ENCODE results near the gene LIPC. TPM values are rescaled to one million over a fixed set of nuclear protein-coding genes. Genes with fewer than 3 reads are reported as not detected.

Gene LIPC
- total RNA-seq, 1 experiment from 2014 or later: not detected

GRCh38 chr15:58495891-58496408 lies 64.2 kb downstream of the LIPC start:
- Histone ChIP-seq H3K9ac (ENCODE audit: low read length) (no peak overlapping the region), H3K27ac (ENCODE audit: low read depth, low read length) (no peak overlapping the region), H3K4me2 (ENCODE audit: low read length) (no peak overlapping the region), H3K9me3 (ENCODE audit: control insufficient read depth in 1 of 2, insufficient read depth in 1 of 2, low read depth in 1 of 2, low read length in 2 of 2) (no peaks in the 10 kb centered on the region), H3K9me2 (ENCODE audit: insufficient read depth) (no peaks in the 10 kb centered on the region), H3K4me1 (ENCODE audit: control insufficient read depth in 1 of 2, insufficient read depth in 2 of 2, low read length in 2 of 2) (no peaks in the 10 kb centered on the region), H2AFZ (ENCODE audit: low read depth, low read length, poor library complexity, severe bottlenecking) (no peak overlapping the region), H3K4me3 (replicated peaks in 1 of 2; ENCODE audit: low read depth in 1 of 2, low read length in 2 of 2) (no peak overlapping the region), H4K20me1 (ENCODE audit: insufficient read depth) (no peaks in the 10 kb centered on the region), H3K36me3 (ENCODE audit: control insufficient read depth in 1 of 2, insufficient read depth in 2 of 2, low read length in 2 of 2) (no peaks in the 10 kb centered on the region), H3K27me3 (ENCODE audit: insufficient read depth, low read length) (no peaks in the 10 kb centered on the region), H3K79me2 (ENCODE audit: insufficient read depth, low read length) (no peaks in the 10 kb centered on the region)
- no TSS peak for BruUV-seq (replicated peaks)
- ChIA-PET POLR2A (no interaction called here), CTCF (no interaction called here), RAD21 (ENCODE audit: low non-redundant PET in 1 of 2, low total read pairs in 2 of 2, uncharacterized antibody in 2 of 2, unreplicated experiment in 2 of 2) (no interaction called here)
- intact Hi-C loops (cut with micrococcal nuclease): no loop called here
- ATAC-seq (no peak), DNase-seq (ENCODE audit: low read depth, low spot score) (no peak)
- TF ChIP-seq ZFX (IDR thresholded peaks at IDR 0.05) (no peak), CEBPB (IDR thresholded peaks at IDR 0.05; ENCODE audit: low read depth) (no peak), POLR2A (IDR thresholded peaks at IDR 0.05; ENCODE audit: borderline replicate concordance, extremely low read depth, insufficient read depth, insufficient read length) (no peak), MAX (IDR thresholded peaks at IDR 0.05) (no peak), CBX3 (IDR thresholded peaks at IDR 0.05; ENCODE audit: low read depth) (no peak), JUND (IDR thresholded peaks at IDR 0.05) (no peak), ELF1 (IDR thresholded peaks at IDR 0.05; ENCODE audit: borderline replicate concordance, low read depth) (no peak)

- TF ChIP-seq ELF1 (IDR thresholded peaks at IDR 0.05; ENCODE audit: borderline replicate concordance, low read depth) (no peak), POLR2A (IDR thresholded peaks at IDR 0.05; ENCODE audit: borderline replicate concordance, extremely low read depth, insufficient read depth, insufficient read length) (no peak)
- no peak overlapping the region for H3K27ac ChIP-seq (ENCODE audit: low read depth, low read length)
These were observed 65.4 kb downstream of the LIPC start for GRCh38 chr15:58497046-58497785.

More at GRCh38 chr15:58497046-58497785, 65.4 kb downstream of the LIPC start:
- intact Hi-C loops (cut with micrococcal nuclease): no loop called here
- H3K36me3 ChIP-seq (ENCODE audit: control insufficient read depth in 1 of 2, insufficient read depth in 2 of 2, low read length in 2 of 2): no peaks in the 10 kb centered on the region
- H3K4me1 ChIP-seq (ENCODE audit: control insufficient read depth in 1 of 2, insufficient read depth in 2 of 2, low read length in 2 of 2): no peaks in the 10 kb centered on the region
- POLR2A ChIA-PET: no interaction called here
- no TSS peak for BruUV-seq (replicated peaks)
- no peaks in the 10 kb centered on the region for H3K27me3 ChIP-seq (ENCODE audit: insufficient read depth, low read length)
- no peak for ATAC-seq
- CTCF ChIA-PET: no interaction called here
- H2AFZ ChIP-seq (ENCODE audit: low read depth, low read length, poor library complexity, severe bottlenecking): no peak overlapping the region
- H4K20me1 ChIP-seq (ENCODE audit: insufficient read depth): no peaks in the 10 kb centered on the region
- no peak overlapping the region for H3K4me2 ChIP-seq (ENCODE audit: low read length)
- H3K9me2 ChIP-seq (ENCODE audit: insufficient read depth): no peaks in the 10 kb centered on the region
- H3K9me3 ChIP-seq (ENCODE audit: control insufficient read depth in 1 of 2, insufficient read depth in 1 of 2, low read depth in 1 of 2, low read length in 2 of 2): no peaks in the 10 kb centered on the region
- no peaks in the 10 kb centered on the region for H3K79me2 ChIP-seq (ENCODE audit: insufficient read depth, low read length)
- RAD21 ChIA-PET (ENCODE audit: low non-redundant PET in 1 of 2, low total read pairs in 2 of 2, uncharacterized antibody in 2 of 2, unreplicated experiment in 2 of 2): no interaction called here
- no peak overlapping the region for H3K9ac ChIP-seq (ENCODE audit: low read length)
- no peak overlapping the region for H3K4me3 ChIP-seq (replicated peaks in 1 of 2; ENCODE audit: low read depth in 1 of 2, low read length in 2 of 2)
- DNase-seq (ENCODE audit: low read depth, low spot score): no peak
